HCT116 (cell line): ENCODE measurements around the gene TTYH3.

Experiments
- ELF1 ChIP-seq: IDR thresholded peaks from 2 replicates; pipeline ENCODE4 v1.6.1; 2012; ENCODE audit warnings: low read depth, borderline replicate concordance
- POLR2AphosphoS5 ChIP-seq: IDR thresholded peaks from 2 replicates; pipeline ENCODE4 v1.6.1; 2011; ENCODE audit warnings: mild to moderate bottlenecking, low read depth, low read length, moderate library complexity
- ZFX ChIP-seq: fragments of 450-650 bp; IDR thresholded peaks from 2 replicates; pipeline ENCODE4 v1.6.1; 2017
- TF ChIP-seq, protein P1 (sequence below), 3 experiments: fragments of 200-600 bp in 1 of 3; sonication (generic) in 1 of 3; IDR thresholded peaks in 2 of 3; conservative IDR thresholded peaks in 1 of 3; 2 replicates each; pipeline ENCODE4 v1.5.1; 2012 to 2017; ENCODE audit warnings: low read depth in 2 of 3, low read length in 2 of 3, antibody characterized with exemption in 1 of 3, borderline replicate concordance in 1 of 3, control low read depth in 1 of 3, mild to moderate bottlenecking in 1 of 3, mixed read lengths in 1 of 3, mixed run types in 1 of 3, moderate library complexity in 1 of 3; ENCODE audit not compliant: insufficient read depth in 1 of 3

- TF ChIP-seq, protein P1, sequence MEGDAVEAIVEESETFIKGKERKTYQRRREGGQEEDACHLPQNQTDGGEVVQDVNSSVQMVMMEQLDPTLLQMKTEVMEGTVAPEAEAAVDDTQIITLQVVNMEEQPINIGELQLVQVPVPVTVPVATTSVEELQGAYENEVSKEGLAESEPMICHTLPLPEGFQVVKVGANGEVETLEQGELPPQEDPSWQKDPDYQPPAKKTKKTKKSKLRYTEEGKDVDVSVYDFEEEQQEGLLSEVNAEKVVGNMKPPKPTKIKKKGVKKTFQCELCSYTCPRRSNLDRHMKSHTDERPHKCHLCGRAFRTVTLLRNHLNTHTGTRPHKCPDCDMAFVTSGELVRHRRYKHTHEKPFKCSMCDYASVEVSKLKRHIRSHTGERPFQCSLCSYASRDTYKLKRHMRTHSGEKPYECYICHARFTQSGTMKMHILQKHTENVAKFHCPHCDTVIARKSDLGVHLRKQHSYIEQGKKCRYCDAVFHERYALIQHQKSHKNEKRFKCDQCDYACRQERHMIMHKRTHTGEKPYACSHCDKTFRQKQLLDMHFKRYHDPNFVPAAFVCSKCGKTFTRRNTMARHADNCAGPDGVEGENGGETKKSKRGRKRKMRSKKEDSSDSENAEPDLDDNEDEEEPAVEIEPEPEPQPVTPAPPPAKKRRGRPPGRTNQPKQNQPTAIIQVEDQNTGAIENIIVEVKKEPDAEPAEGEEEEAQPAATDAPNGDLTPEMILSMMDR (IDR thresholded peaks at IDR 0.05 in 2 of 3, conservative IDR thresholded peaks at IDR 0.05 in 1 of 3; ENCODE audit: borderline replicate concordance in 1 of 3, insufficient read depth in 1 of 3, low read depth in 2 of 3, low read length in 2 of 3): no peak
- TF ChIP-seq POLR2AphosphoS5 (no peak), ZFX (no peak), ELF1 (no peak)
Measured at GRCh38 chr7:2689343-2689847, 57.6 kb downstream of the TTYH3 start.
